ENCODE results near the gene OBSCN.

The OBSCN gene

DNA sequence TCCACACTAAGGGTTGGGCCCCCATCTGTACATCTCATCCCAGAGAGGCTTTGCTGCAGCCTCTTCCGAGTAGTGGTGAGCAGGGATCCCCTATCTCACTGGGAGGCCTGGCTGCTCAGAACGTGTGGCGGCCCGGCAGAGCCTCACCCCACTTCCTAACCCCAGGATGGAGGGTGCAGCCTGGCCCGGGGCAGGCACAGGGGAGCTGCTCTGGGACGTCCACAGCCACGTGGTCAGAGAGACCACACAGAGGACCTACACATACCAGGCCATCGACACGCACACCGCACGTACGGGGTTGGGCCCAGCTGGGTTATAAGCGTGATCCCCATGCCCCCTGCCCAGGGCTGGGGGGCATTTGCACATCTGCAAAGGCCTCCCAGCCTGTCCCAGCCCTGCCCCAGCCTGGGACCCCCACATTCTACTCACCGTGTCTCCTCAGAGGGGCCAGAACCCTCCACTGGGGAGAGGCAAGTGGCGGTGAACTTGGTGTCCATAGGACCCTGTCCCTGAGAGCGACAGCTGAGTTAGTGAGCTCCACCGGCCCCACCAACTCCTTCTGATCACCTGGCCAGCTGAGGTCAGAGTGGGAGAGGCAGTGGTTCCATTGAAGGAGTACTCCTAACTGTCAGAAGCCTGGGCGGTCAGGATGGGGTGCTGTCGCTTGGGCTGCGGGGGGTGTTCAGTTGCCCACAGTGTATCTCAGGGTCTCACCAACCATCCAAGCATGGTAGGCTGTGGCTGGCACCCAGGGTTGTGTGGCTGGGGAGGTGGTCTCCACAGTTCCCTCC is 157.6 kb downstream of the OBSCN start:
- CTCF ChIA-PET, result no interaction called here
- POLR2A ChIA-PET (ENCODE audit: low non-redundant PET), result no interaction called here
- no peak overlapping the region for H3K27ac ChIP-seq
- TF ChIP-seq CTCF (conservative IDR thresholded peaks at IDR 0.05; ENCODE audit: low read depth), result no peak
- no peak for DNase-seq (ENCODE audit: low spot score)

DNA sequence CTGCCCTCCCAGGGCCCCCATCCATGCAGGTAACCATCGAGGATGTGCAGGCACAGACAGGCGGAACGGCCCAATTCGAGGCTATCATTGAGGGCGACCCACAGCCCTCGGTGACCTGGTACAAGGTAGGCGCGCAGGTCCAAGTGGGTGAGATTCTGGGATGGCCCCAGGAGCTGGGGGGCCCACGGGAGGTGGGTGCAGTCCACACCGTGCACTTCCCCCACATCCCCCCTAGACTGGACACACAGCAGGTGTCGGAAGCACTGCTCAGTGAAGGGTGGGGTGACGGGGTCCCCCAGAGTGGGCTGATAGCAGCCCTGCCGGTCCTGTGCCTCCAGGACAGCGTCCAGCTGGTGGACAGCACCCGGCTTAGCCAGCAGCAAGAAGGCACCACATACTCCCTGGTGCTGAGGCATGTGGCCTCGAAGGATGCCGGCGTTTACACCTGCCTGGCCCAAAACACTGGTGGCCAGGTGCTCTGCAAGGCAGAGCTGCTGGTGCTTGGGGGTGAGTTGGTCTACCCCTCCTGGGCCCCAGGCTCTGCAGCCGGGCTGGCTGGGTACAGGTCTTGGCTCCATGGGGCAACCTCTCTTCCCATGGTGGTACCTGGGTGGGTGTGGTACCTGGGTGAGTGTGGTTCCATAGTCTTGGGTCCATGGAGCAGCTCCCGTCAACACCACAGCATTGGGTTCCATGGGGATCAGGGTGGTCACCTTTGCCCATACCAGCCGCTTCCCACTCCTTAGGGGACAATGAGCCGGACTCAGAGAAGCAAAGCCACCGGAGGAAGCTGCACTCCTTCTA is 158.4 kb downstream of the OBSCN start:
- POLR2A ChIA-PET (ENCODE audit: low non-redundant PET), result no interaction called here

GRCh38 chr1:228366866-228367741 is 159.3 kb downstream of the OBSCN start:
- H3K27ac ChIP-seq, result no peak overlapping the region
- ChIA-PET POLR2A (ENCODE audit: low non-redundant PET) (no interaction called here), CTCF (interaction anchor here (0.6 to 1.3 kb wide), 2 partner anchors 12 to 15 kb away, joined by 3 to 4 read pairs; no protein-coding TSS in a partner anchor)
- no peak for TF ChIP-seq CTCF (conservative IDR thresholded peaks at IDR 0.05; ENCODE audit: low read depth)
- DNase-seq (ENCODE audit: low spot score), result no peak

More for the DNA sequence above, 158.4 kb downstream of the OBSCN start:
- no peak overlapping the region for H3K27ac ChIP-seq
- CTCF ChIA-PET, result interaction anchor here (1.3 kb wide), 1 partner anchor 12 kb away, joined by 4 read pairs; no protein-coding TSS in a partner anchor
- DNase-seq (ENCODE audit: low spot score), result no peak
- no peak for TF ChIP-seq CTCF (conservative IDR thresholded peaks at IDR 0.05; ENCODE audit: low read depth)

- ChIA-PET CTCF (interaction anchor here (1.3 kb wide), 1 partner anchor 13 kb away, joined by 4 read pairs; no protein-coding TSS in a partner anchor), POLR2A (ENCODE audit: low non-redundant PET) (no interaction called here)
Observed at GRCh38 chr1:228367798-228368791, 160.3 kb downstream of the OBSCN start.

More at GRCh38 chr1:228367798-228368791, 160.3 kb downstream of the OBSCN start:
- DNase-seq (ENCODE audit: low spot score), result no peak
- no peak for TF ChIP-seq CTCF (conservative IDR thresholded peaks at IDR 0.05; ENCODE audit: low read depth)
- H3K27ac ChIP-seq, result no peak overlapping the region
